Liver (tissue), 9 donors: ENCODE data around the gene CACHD1. TPM values are rescaled to one million over a fixed set of nuclear protein-coding genes. Genes with fewer than 3 reads are reported as not detected.

Source experiments
- DNase-seq: peaks from one replicate; pipeline ENCODE4 v3.0.0-alpha.2; 2017; ENCODE audit warnings: low spot score
- H3K27ac ChIP-seq, 2 donors: one replicate each; pipeline ENCODE4 v1.7.0; 2013; ENCODE audit warnings: inconsistent platforms in 2 of 2, low read length in 2 of 2, control low read depth in 1 of 2, low read depth in 1 of 2, mild to moderate bottlenecking in 1 of 2
- H3K27me3 ChIP-seq, 4 donors: one replicate each; pipeline versions ENCODE4 v1.6.1 to v1.7.0; 2013; ENCODE audit warnings: low read length in 3 of 4, inconsistent platforms in 1 of 4, mild to moderate bottlenecking in 1 of 4, moderate library complexity in 1 of 4; ENCODE audit not compliant: control insufficient read depth in 4 of 4, insufficient read depth in 4 of 4
- H3K36me3 ChIP-seq, 4 donors: one replicate each; pipeline versions ENCODE4 v1.6.1 to v1.7.0; 2013; ENCODE audit warnings: low read length in 3 of 4, mild to moderate bottlenecking in 3 of 4, low read depth in 1 of 4, moderate library complexity in 1 of 4; ENCODE audit not compliant: control insufficient read depth in 4 of 4, insufficient read depth in 3 of 4
- H3K4me1 ChIP-seq, 4 donors: one replicate each; pipeline versions ENCODE4 v1.6.1 to v1.7.0; 2013; ENCODE audit warnings: low read length in 3 of 4, mild to moderate bottlenecking in 3 of 4, moderate library complexity in 1 of 4; ENCODE audit not compliant: control insufficient read depth in 4 of 4, insufficient read depth in 4 of 4
- H3K4me3 ChIP-seq, 3 donors: one replicate each; pipeline versions ENCODE4 v1.6.1 to v1.7.0; 2013; ENCODE audit warnings: low read length in 3 of 3, control low read depth in 1 of 3, low read depth in 1 of 3, mild to moderate bottlenecking in 1 of 3
- H3K9ac ChIP-seq, 2 donors: one replicate each; pipeline ENCODE4 v1.7.0; 2013; ENCODE audit warnings: low read length in 2 of 2, mild to moderate bottlenecking in 2 of 2, moderate library complexity in 2 of 2, control low read depth in 1 of 2, low read depth in 1 of 2
- H3K9me3 ChIP-seq, 4 donors: one replicate each; pipeline versions ENCODE4 v1.6.1 to v1.7.0; 2013; ENCODE audit warnings: low read length in 3 of 4; ENCODE audit not compliant: control insufficient read depth in 4 of 4
- ATF3 ChIP-seq: IDR thresholded peaks from 2 replicates; pipeline ENCODE4 v1.6.1; 2016; ENCODE audit warnings: antibody characterized with exemption
- EGR1 ChIP-seq, 2 donors: IDR thresholded peaks; 2 replicates each; pipeline ENCODE4 v1.6.1; 2016 to 2018; ENCODE audit warnings: antibody characterized with exemption in 2 of 2, low read depth in 2 of 2
- FOXA1 ChIP-seq: IDR thresholded peaks from 2 replicates; pipeline ENCODE4 v1.6.1; 2016; ENCODE audit warnings: antibody characterized with exemption
- FOXA2 ChIP-seq: IDR thresholded peaks from 2 replicates; pipeline ENCODE4 v1.6.1; 2016; ENCODE audit warnings: antibody characterized with exemption
- GABPA ChIP-seq, 2 donors: IDR thresholded peaks in 1 of 2; conservative IDR thresholded peaks in 1 of 2; 2 replicates each; pipeline ENCODE4 v1.6.1; 2016; ENCODE audit warnings: antibody characterized with exemption in 2 of 2, mild to moderate bottlenecking in 1 of 2, moderate library complexity in 1 of 2
- HNF4A ChIP-seq, 2 donors: conservative IDR thresholded peaks; 2 replicates each; pipeline ENCODE4 v1.6.1; 2016; ENCODE audit warnings: antibody characterized with exemption in 2 of 2, mild to moderate bottlenecking in 2 of 2
- JUND ChIP-seq, 2 donors: IDR thresholded peaks; 2 replicates each; pipeline ENCODE4 v1.6.1; 2016; ENCODE audit warnings: antibody characterized with exemption in 2 of 2
- MAX ChIP-seq: IDR thresholded peaks from 2 replicates; pipeline ENCODE4 v1.6.1; 2016; ENCODE audit warnings: antibody characterized with exemption
- NR2F2 ChIP-seq: IDR thresholded peaks from 2 replicates; pipeline ENCODE4 v1.6.1; 2016; ENCODE audit warnings: antibody characterized with exemption
- RAD21 ChIP-seq, 2 donors: IDR thresholded peaks; 2 replicates each; pipeline ENCODE4 v1.6.1; 2016; ENCODE audit warnings: antibody characterized with exemption in 2 of 2, mild to moderate bottlenecking in 2 of 2
- RXRA ChIP-seq, 2 donors: IDR thresholded peaks; 2 replicates each; pipeline ENCODE4 v1.6.1; 2017 to 2018; ENCODE audit warnings: antibody characterized with exemption in 2 of 2, mild to moderate bottlenecking in 1 of 2
- TAF1 ChIP-seq: conservative IDR thresholded peaks from 2 replicates; pipeline ENCODE4 v1.6.1; 2016; ENCODE audit warnings: antibody characterized with exemption, mild to moderate bottlenecking
- YY1 ChIP-seq: IDR thresholded peaks from 2 replicates; pipeline ENCODE4 v1.6.1; 2016; ENCODE audit warnings: antibody characterized with exemption, mild to moderate bottlenecking
- ZBTB33 ChIP-seq: IDR thresholded peaks from 2 replicates; pipeline ENCODE4 v1.6.1; 2016; ENCODE audit warnings: antibody characterized with exemption
- WGBS: extraction: QIAGEN DNeasy Blood & Tissue Kit; methylation state at CpG from one replicate; pipeline ENCODE4 v1.1.7; 2013; 5-methylcytosine and 5-hydroxymethylcytosine counted together
- polyA plus RNA-seq, 2 donors: library from polyadenylated mRNA; stranded (reverse) in 1 of 2; unstranded in 1 of 2; fragments of 200-250 nt in 1 of 2; fragments of >200 nt in 1 of 2; fragmentation: Nextera tagmentation in 1 of 2; extraction: Ambion mirVana in 1 of 2; gene quantifications; one replicate each; pipeline versions ENCODE4 v1.2.1 to v1.2.3, GENCODE V29; 2013 to 2015
- total RNA-seq, 2 donors: library from RNA; depleted of rRNA; stranded (reverse); fragments of >200 nt; gene quantifications; one replicate each; pipeline ENCODE4 v1.2.3, GENCODE V29; 2014
- TF ChIP-seq, protein P1 (sequence below): IDR thresholded peaks from 2 replicates; pipeline ENCODE4 v1.6.1; 2016; ENCODE audit warnings: antibody characterized with exemption, mild to moderate bottlenecking
- TF ChIP-seq, protein P2 (sequence below): fragments of 150-350 bp; IDR thresholded peaks from 2 replicates; pipeline ENCODE4 v1.5.1; 2017; ENCODE audit warnings: improper control_type of control experiment, low read depth, low read length; ENCODE audit not compliant: missing input control
- donor health status: healthy.
- donor health status: healthy.
- donor health status: healthy.
- donor health status: healthy.
- donor health status: healthy.

The CACHD1 gene
- total and polyA plus RNA-seq, 4 donors, result 0.68 to 4.2 (median 2.3) TPM

DNA sequence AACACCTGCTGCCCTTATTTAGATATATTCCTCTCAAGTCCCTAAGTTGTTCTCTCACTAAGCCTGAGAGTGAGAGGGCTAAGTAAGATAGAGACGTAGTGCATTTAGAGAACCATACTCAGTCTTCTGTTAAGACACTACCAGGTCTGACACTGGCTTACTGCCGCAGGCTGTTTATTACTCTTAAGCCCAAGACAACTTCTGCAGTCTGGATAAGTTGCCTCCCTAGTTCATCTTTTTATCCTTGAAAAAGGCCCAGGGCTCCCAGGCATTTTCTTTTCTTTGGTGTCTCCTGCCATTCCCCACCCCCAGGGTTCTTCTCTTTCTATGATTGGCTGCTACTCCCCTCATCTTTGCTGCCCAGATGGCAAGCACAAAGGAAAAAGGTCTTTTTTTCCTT, 38.7 kb downstream of the CACHD1 start:
- H3K27me3 ChIP-seq, result no peaks in the 10 kb centered on the region
- no peak overlapping the region for H3K27ac ChIP-seq

More for the DNA sequence above, 38.7 kb downstream of the CACHD1 start:
- TF ChIP-seq ZBTB33 (no peak), MAX (no peak), HNF4A (conservative IDR thresholded peaks at IDR 0.05) (no peak), TAF1 (no peak), ATF3 (no peak), FOXA2 (no peak), NR2F2 (no peak), RAD21 (IDR thresholded peaks at IDR 0.05) (no peak), FOXA1 (no peak), GABPA (IDR thresholded peaks at IDR 0.05 in 1 of 2, conservative IDR thresholded peaks at IDR 0.05 in 1 of 2) (no peak), YY1 (no peak), RXRA (IDR thresholded peaks at IDR 0.05) (no peak), JUND (IDR thresholded peaks at IDR 0.05) (no peak), EGR1 (IDR thresholded peaks at IDR 0.05; ENCODE audit: low read depth in 2 of 2) (no peak)
- TF ChIP-seq, protein P1, sequence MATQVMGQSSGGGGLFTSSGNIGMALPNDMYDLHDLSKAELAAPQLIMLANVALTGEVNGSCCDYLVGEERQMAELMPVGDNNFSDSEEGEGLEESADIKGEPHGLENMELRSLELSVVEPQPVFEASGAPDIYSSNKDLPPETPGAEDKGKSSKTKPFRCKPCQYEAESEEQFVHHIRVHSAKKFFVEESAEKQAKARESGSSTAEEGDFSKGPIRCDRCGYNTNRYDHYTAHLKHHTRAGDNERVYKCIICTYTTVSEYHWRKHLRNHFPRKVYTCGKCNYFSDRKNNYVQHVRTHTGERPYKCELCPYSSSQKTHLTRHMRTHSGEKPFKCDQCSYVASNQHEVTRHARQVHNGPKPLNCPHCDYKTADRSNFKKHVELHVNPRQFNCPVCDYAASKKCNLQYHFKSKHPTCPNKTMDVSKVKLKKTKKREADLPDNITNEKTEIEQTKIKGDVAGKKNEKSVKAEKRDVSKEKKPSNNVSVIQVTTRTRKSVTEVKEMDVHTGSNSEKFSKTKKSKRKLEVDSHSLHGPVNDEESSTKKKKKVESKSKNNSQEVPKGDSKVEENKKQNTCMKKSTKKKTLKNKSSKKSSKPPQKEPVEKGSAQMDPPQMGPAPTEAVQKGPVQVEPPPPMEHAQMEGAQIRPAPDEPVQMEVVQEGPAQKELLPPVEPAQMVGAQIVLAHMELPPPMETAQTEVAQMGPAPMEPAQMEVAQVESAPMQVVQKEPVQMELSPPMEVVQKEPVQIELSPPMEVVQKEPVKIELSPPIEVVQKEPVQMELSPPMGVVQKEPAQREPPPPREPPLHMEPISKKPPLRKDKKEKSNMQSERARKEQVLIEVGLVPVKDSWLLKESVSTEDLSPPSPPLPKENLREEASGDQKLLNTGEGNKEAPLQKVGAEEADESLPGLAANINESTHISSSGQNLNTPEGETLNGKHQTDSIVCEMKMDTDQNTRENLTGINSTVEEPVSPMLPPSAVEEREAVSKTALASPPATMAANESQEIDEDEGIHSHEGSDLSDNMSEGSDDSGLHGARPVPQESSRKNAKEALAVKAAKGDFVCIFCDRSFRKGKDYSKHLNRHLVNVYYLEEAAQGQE, result no peak
- TF ChIP-seq, protein P2, sequence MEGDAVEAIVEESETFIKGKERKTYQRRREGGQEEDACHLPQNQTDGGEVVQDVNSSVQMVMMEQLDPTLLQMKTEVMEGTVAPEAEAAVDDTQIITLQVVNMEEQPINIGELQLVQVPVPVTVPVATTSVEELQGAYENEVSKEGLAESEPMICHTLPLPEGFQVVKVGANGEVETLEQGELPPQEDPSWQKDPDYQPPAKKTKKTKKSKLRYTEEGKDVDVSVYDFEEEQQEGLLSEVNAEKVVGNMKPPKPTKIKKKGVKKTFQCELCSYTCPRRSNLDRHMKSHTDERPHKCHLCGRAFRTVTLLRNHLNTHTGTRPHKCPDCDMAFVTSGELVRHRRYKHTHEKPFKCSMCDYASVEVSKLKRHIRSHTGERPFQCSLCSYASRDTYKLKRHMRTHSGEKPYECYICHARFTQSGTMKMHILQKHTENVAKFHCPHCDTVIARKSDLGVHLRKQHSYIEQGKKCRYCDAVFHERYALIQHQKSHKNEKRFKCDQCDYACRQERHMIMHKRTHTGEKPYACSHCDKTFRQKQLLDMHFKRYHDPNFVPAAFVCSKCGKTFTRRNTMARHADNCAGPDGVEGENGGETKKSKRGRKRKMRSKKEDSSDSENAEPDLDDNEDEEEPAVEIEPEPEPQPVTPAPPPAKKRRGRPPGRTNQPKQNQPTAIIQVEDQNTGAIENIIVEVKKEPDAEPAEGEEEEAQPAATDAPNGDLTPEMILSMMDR, result no peak
- WGBS, result 92% methylated on average over 2 of the region's 2 CpGs
- Histone ChIP-seq H3K4me3 (no peak overlapping the region), H3K4me1 (peaks cover 0 to 8% (median 1%) of the 10 kb centered on the region in 4 donors), H3K36me3 (no peaks in the 10 kb centered on the region), H3K9me3 (no peaks in the 10 kb centered on the region), H3K9ac (no peak overlapping the region)
- no peak for DNase-seq
